NCI-H1417 (cell line): ENCODE results near the gene TMTC4.
"Not testable (repeated sequence)": the region's sequence is repeated elsewhere in the genome, so short reads cannot be mapped to it uniquely, and the experiment has no call there.

Source experiments
- DNase-seq, 3 experiments: peaks; one replicate each; lab custom pipeline; 2025; lab: John Stamatoyannopoulos, UW

The TMTC4 gene, protein sequence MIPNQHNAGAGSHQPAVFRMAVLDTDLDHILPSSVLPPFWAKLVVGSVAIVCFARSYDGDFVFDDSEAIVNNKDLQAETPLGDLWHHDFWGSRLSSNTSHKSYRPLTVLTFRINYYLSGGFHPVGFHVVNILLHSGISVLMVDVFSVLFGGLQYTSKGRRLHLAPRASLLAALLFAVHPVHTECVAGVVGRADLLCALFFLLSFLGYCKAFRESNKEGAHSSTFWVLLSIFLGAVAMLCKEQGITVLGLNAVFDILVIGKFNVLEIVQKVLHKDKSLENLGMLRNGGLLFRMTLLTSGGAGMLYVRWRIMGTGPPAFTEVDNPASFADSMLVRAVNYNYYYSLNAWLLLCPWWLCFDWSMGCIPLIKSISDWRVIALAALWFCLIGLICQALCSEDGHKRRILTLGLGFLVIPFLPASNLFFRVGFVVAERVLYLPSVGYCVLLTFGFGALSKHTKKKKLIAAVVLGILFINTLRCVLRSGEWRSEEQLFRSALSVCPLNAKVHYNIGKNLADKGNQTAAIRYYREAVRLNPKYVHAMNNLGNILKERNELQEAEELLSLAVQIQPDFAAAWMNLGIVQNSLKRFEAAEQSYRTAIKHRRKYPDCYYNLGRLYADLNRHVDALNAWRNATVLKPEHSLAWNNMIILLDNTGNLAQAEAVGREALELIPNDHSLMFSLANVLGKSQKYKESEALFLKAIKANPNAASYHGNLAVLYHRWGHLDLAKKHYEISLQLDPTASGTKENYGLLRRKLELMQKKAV

GRCh38 chr13:100674572-100674871, at the start of gene TMTC4:
TSS of gene TMTC4 (minus strand) at chr13:100674795. CDS start at chr13:100670362, 4,433 bp downstream.
- no peak for DNase-seq

DNA sequence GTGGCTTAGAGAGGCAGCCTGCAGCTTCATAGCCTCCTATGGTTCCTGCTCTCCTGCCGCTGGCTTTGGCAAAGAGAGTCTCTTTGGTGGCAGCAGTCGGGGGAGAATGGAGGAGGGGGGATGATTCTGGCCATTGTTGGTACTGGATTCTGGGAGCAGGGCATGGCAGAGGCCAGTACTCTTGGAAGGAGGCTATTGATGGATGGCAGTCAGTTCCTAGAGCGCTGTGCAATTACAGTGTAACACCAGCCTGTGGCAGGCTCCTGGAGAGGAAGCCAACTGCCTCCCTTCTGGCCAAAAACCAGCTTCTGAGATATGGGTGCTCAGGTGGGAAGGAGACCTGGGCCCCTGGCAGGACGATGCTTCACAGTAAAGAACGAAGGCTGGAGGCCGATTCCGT, 47.9 kb upstream of the TMTC4 start:
- peak in 2 of 3 experiments; percentile 20 to 53 for DNase-seq

DNA sequence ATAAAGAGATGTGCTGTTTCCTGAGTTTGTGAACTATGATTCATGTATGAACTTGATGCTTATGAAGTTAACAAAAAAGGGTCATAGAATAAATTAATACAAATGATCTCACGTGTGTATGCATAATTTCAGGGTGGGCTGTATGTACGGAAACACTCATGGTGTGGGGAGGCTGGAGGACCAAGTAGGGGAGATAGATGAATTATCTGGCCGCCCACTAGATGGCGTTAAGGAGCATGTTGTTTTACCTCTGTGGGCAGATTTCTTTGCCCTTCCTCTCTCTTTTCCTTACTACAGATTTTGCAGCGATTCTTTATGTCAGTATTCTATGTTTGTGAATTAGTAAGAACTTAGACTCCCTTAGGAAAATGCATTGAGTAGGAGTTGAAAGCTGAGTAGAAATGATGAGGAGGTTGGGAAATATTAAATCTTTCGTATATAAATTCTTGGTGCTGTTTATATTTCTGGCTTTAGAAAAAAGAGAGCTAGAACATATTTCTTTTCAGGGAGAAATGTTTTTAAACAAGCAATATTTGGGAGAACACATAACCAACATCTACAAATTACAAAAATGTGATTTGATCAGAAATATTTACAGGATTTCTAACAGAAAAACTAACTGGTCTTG, 47.4 kb upstream of the TMTC4 start:
- DNase-seq, result peak; percentile 59 to 84 (median 82)

GRCh38 chr13:100715604-100716003, 41.0 kb upstream of the TMTC4 start:
- no peak for DNase-seq

DNA sequence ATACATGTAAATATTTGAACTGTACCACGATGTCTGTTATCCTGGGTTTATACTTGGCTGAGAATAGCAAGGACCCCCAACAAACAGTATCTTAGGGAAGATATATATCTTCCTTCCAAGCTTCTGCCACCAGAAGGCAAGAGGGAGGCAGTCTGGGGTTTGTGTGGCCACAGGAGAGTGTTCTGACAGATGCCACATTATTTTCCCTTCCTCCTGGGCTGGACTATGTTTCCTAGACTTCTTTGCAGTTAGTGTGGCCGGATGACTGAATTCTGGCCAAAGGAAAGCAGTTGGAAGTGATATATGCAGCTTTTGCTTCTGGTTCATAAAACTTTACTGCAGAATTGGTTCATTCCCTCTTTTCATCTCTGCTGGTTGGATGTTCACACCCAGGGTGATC, 39.9 kb upstream of the TMTC4 start:
- no peak for DNase-seq

GRCh38 chr13:100710176-100710575, 35.6 kb upstream of the TMTC4 start:
- no peak for DNase-seq

GRCh38 chr13:100707818-100708740, 33.5 kb upstream of the TMTC4 start:
- no peak for DNase-seq

- not testable (repeated sequence) for DNase-seq
Observed at GRCh38 chr13:100698331-100698730, 23.7 kb upstream of the TMTC4 start.

GRCh38 chr13:100695509-100695773, 20.8 kb upstream of the TMTC4 start:
- no peak for DNase-seq

DNA sequence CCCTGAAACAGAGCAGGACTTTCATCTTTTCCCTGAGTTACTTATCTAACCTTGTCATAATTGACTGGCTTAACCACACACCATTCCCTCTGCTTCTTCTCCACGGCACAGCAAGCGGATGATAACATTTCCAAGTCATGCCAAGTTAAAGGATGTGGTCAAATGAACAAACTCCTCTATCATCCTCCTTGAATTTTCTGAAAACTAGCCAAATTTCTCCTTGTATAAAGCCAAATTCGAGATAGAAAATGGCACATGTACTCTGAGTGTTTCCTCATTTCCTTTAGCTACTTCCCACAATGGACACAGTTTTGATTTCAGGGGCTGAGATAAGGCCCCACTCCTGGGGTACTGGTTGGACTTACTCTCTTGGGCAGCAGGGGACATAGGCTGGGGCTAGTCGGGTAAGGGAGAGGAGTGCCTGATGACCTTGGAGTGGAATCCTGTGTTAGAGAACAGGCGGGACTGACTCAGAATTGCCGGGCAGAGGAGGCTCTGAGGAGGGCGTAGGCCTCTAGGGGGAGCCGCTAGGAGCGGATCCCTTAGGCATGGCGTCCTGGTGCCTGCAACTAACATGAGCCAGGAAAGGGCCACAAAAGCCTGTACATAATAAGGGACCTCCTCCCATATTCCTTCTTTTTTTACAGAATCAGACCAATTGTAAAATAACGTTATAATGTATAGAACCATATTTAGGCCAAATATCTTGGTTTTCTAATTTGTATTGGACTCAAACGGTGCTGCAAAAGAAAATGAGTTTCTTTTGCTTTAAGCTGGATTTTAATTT, 20.3 kb upstream of the TMTC4 start:
- DNase-seq, result no peak

DNA sequence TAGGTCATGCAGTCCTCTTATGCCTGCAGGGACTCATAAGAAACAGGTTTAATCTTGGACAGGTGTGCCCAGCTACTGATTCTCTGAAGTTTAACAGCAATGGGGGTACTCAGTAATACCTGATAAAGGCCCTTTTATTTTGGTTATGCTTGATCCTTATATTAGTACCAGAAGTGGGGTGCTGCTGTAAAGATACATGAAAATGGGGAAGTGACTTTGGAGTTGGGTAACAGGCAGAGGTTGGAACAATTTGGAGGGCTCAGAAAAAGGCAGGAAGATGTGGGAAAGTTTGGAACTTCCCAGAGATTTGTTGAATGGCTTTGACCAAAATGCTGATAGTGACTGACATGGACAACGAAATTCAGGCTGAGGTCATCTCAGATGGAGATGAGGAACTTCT, 14.6 kb upstream of the TMTC4 start:
- no peak for DNase-seq

DNA sequence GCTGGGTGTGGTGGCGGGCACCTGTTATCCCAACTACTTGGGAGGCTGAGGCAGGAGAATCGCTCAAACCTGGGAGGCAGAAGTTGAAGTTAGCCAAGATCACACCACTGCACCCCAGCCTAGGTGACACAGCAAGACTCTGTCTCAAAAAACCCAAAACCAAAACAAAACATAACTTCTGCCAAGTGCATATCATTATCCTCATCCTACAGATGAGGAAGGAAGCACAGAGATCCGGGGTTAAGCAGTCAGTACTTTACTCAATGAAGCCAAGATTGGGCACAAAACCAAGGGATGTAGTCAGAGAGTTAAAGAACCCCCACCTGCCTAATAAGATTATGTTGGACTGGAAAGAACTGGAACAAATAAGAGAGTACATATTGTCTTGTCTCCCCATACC, 5.5 kb upstream of the TMTC4 start:
- no peak for DNase-seq

DNA sequence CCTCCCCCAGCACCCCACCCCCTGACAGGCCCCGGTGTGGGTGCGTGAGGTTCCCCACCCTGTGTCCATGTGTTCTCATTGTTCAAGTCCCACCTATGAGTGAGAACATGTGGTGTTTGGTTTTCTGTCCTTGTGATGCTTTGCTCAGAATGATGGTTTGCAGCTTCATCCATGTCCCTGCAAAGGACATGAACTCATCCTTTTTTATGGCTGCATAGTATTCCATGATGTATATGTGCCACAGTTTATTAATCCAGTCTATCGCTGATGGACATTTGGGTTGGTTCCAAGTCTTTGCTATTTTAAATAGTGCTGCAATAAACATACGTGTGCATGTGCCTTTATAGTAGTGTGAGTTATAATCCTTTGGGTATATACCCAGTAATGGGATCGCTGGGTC, 2.5 kb upstream of the TMTC4 start:
- not testable (repeated sequence) for DNase-seq

- DNase-seq, result peak in 1 of 3 experiments; percentile 59
Observed at GRCh38 chr13:100675661-100676129, 1.1 kb upstream of the TMTC4 start.

DNA sequence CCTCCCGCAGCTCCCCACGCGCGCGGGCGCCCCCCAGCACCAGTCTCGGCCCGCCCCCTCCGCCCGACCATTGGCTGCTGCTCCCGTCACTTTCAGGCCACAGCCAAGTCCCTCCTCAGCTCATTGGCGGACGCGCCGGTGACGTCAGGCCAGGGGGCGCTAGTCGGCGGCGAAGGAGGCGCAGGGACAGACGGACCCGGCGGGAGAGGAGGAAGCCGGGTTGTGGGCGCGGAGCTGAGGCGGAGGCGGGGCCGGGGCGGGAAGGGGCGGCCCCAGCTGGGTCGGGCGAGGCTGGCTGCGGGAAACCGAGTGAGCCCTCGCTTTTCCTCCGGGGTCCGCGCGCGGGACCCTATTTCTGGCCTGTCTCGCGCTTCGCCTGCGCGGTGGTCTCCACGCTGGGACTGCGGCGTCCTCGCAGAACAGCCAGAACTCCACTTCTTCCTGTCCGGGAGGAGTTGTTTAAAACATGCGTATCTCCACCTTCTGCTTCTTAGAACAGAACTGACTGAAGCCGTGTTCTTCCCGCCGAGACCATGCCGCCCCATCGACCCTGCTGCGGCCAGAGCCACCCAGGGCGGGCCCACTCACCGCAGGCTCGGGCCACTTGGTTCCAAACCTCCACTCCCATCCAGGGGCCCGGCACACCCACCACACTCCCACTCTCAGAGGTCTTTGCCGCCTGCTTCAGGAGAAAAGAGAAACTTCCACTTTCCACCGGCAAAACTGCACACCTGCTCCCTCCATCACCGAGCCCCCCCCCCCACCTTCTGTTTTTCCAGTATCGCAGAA, 471 bp upstream of the TMTC4 start:
- peak; percentile 99 to 100 (median 100) for DNase-seq

DNA sequence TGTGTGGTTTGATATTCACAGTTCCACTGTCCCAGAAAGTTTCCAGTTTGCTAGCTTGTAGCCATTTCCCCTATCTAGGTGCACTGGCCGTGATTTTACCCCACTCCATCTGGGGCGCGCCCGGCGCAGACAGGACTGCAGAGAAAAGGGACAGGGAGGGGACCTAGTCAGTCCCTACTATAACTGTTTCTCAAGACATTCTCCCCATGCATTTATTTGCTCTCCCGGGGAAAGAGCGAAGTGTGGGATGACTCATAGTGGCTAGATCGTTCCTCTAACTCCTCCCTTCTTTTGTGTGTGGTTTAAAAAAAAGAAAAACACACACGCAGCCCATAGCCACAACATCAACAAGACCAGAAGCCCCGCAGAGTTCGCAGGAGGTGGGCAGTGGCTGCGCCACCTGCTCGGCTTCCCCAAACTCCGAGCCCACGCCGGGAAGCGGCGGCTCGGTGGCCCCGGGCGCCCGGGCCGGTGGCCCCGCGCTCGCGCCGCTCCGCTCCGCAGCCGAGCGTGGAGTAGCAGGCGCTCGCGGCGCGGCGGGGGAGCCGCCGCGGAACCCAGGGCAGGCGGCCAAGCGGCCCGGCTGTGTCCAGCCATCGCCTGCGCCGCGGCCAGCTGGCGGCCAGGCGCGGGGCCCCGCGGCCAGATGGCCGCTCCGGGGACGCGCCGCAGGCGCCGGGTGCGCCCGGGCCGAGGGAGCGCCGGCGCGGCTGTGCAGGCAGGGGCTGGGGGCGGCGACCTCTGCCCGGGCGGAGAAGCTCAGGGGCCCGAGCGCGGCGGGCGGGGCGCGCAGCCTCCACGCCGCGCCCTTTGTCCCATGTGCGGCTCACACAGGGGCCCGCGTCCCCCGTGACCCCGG, 653 bp downstream of the TMTC4 start:
- DNase-seq, result peak; percentile 77 to 89 (median 84)

DNA sequence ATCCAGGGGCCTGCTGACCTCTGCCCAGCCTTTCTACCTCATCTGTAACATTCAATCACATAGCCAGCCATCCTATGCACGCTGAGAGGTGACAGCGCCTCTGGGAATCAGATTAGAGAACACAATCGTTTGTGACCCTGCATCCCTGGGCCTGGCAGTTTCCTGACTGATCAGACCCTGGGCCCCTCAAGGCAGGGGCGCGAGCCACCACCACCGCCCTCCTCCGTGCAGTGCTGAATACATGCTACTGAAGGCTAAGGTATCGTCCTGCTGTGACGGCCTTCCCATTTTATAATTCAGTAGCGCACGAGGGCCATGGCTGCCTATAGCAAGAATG, 1.3 kb downstream of the TMTC4 start:
- no peak for DNase-seq

- no peak for DNase-seq
Observed at GRCh38 chr13:100671389-100672182, 3.0 kb downstream of the TMTC4 start.

- no peak for DNase-seq
Observed at GRCh38 chr13:100668408-100668807, 6.2 kb downstream of the TMTC4 start.
